GM12891 (cell line): ENCODE results near the gene EVA1A.

Experiments used
- POLR2A ChIP-seq: IDR thresholded peaks from 2 replicates; pipeline ENCODE4 v1.6.1; 2011; ENCODE audit warnings: low read depth, low read length, control low read depth
- POLR2AphosphoS5 ChIP-seq: IDR thresholded peaks from 2 replicates; pipeline ENCODE4 v1.6.1; 2011; ENCODE audit warnings: low read depth, low read length, control low read depth

- TF ChIP-seq POLR2A: no peak
- TF ChIP-seq POLR2AphosphoS5: no peak
Observed at GRCh38 chr2:75553935-75554531, 6.7 kb downstream of the EVA1A start.
